ENCODE data around the gene TMEM255B.

DNA sequence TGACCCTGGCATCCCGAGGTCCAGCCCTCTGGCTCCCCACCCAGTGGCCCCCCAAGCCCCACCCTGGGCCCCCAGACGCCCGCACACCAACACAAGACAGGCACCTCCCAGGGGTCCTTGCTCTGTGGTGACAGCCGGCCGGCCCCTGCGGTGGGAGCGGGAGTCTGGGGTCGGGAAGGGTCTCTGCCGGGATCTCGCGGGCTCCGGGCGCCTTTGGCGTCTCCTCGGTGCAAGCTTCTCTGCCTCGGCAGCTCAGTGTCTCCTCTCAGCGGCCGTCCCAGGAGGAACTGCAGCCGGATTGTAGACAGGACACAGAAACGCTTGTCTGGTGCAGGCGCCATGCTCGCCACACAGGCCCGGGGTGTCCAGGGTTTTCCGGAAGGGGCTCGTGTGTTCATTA, 43.7 kb downstream of the TMEM255B start:
- TF ChIP-seq, protein P1, sequence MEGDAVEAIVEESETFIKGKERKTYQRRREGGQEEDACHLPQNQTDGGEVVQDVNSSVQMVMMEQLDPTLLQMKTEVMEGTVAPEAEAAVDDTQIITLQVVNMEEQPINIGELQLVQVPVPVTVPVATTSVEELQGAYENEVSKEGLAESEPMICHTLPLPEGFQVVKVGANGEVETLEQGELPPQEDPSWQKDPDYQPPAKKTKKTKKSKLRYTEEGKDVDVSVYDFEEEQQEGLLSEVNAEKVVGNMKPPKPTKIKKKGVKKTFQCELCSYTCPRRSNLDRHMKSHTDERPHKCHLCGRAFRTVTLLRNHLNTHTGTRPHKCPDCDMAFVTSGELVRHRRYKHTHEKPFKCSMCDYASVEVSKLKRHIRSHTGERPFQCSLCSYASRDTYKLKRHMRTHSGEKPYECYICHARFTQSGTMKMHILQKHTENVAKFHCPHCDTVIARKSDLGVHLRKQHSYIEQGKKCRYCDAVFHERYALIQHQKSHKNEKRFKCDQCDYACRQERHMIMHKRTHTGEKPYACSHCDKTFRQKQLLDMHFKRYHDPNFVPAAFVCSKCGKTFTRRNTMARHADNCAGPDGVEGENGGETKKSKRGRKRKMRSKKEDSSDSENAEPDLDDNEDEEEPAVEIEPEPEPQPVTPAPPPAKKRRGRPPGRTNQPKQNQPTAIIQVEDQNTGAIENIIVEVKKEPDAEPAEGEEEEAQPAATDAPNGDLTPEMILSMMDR (IDR thresholded peaks at IDR 0.05) = no peak
- TF ChIP-seq POLR2A (IDR thresholded peaks at IDR 0.05) (no peak), POLR2AphosphoS5 (IDR thresholded peaks at IDR 0.05) (no peak)

Data from prostate gland (tissue), 2 donors.